ENCODE results near the gene APC.
"Not testable (repeated sequence)": the region's sequence is repeated elsewhere in the genome, so short reads cannot be mapped to it uniquely, and the experiment has no call there.

The APC gene

DNA sequence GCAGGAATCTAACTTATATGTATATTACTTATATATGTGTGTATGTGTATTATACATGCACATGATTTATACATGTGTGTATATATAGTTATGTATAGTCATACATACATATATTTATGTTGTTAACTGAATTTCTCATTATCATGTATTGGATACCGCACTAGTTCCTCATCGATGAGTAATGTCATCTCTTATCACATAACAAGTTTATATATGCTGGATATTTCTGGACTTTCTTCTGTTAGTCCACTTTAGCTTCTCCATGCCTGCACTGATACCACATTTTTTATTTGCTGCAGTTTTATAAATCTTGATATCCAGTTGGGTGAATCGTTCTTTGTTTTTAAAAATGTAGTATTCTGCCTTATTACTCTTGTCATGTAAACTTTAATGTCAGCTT lies 50.2 kb downstream of the APC start:
- DNase-seq: no peak

DNA sequence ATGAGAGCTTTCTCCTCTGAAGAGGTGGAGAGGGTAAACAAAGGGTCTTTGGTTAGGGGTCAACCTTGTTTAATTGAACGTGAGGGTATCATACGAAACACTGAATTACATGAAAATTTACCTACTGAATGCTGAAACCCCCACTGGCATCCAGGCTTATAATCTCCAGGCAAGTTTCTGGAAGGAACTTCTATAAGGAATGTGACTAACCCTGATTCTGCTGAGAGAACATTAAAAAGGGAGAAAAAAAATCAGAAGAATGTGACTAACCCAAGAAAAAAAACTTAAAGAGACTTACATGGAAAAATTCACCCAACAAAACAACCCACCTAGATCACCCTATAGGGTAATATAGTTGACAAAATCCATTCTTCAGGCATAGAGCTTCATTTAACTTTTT lies 55.5 kb downstream of the APC start:
- no peak for DNase-seq

DNA sequence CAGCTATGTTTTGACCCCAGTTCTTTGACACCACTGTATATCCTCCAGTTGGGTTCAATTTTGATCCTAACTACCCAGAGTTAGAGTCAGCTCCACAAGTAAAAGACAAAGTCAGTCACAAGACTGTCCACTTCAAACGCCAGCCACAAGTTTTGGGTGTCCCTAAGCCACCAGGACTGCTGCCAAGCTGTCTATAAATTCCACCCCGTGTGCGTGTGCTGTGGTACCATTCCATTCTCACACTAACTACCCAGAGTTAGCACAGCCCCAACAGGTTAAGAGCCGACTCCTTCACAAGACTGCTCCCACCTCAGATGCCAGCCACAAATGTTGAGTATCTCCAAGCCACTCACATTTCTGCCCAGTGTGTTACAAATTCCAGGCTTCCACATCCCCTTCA lies 56.7 kb downstream of the APC start:
- DNase-seq: no peak

DNA sequence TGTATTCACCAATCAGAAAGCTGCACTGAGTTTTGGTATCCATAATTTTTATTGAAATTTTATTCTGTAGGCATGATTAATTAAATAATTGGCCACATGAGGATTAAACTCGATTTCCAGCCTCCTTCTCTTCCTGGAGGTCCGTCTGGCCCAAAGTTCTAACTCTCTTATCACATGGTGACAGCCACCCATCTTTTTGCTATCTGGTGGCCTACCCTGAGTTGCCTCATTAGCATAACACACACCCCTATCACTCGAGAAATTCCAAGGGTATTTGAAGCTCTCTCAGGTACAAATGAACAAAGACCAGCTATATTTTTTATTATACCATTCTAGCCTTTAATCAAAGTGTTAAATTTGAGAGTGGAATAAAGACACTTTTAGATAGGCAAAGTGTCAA lies 57.7 kb downstream of the APC start:
- DNase-seq: no peak

DNA sequence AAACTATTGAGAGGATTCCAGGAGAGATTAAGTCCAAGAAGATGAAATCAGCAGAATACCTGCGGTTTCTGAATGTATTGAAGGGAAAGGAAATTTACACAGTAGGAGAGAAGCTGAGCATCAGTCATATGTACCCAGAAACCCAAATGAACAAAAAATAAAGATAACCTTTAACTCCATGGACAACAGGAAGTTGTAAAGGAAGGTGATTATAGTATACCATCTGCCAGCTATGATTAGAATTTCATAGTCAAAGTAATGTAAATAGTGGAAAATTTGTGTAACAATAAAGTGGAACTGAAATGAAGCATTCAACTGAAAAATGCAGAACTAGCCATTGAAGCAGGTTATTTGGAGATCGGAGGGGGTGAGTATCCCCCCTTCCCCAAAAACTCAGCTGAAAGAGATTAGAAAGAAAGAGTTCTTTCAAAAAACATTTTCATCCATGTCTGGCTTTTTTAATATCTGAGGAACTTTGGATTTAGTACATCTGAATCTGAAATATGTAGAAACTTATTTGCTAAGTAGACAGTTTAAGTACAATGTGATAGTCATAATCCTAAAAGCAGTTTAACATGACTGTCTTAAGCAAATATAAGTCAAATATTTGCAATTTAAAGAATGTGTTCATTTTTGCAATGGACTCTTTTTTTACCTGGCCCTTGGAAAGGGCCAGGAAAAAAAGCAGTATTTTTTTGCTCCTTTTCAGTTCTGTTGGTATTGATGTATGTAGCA lies 58.4 kb downstream of the APC start:
- DNase-seq: no peak

DNA sequence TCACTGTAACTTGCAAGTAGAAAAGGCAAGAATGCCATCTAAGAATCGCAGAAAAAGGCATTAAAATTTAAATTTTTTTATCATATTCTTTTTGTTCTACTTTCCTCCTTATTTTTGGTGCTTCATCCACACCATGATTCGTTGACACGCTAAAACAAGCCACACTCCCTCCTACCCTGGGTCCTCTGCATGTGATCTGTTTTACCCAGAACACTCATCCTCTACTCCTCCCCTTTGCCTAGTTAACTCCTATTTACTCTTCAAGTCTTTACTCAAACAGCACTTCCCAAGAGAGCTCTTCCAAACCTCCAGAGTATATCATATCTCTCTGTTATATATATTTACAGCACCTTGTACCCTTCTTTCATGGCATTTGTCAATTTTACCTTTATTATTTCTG lies 62.0 kb downstream of the APC start:
- DNase-seq: no peak

DNA sequence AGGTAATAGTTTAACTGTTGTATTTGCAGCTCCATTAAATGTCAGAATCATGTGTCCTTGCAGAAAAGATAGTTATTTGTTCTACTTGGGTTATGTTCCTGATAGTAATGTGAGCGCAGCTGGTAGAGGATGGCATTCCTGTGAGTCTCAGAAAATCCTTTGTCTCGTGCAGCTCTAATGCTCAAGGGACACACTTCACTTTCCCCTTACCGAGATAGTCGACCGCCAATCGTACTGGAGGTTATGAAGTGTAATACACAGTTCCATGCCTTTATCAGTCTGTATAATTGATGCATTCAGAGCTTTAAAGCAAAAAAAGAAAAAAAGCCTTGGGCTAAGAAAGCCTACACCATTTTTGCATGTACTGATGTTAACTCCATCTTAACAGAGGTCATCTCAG lies 63.2 kb downstream of the APC start:
- DNase-seq: no peak

DNA sequence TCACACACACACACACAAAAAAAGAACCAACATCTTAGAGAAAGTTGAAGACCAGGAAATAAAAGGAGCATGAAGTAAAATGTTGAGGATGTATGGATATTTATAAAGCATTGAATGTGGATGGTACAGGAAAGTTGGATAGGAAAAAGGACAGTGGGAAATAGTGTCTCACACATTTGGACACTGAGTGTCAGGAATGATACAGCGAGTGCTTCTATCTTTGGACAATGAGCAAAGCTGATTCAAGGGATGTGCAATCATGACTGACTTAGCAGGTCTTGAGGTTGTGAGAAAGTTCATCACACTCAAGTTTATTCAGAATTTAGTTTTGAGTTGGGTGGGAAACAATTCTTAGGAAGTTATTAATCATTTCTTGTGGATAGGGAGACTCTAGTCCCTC lies 73.3 kb downstream of the APC start:
- no peak for DNase-seq

DNA sequence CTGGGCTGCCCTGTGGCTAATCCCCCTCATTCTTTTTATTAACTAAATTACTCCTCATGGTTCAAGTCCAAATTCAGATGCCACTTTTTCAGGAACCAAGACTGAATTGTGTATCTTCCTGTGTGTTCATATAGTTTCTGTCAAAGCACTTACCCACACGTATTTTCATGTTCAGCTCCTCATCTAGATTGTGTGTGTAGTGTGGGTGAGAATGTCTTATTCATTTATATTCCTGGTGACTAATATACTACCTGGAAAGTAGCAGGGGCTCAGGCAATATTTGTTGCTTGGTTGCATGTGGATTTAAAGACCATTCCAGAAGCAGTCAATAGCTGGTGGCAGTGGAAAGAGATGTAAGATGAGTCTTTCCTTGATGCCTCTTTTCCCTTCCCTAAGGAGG lies 74.9 kb downstream of the APC start:
- DNase-seq: no peak

DNA sequence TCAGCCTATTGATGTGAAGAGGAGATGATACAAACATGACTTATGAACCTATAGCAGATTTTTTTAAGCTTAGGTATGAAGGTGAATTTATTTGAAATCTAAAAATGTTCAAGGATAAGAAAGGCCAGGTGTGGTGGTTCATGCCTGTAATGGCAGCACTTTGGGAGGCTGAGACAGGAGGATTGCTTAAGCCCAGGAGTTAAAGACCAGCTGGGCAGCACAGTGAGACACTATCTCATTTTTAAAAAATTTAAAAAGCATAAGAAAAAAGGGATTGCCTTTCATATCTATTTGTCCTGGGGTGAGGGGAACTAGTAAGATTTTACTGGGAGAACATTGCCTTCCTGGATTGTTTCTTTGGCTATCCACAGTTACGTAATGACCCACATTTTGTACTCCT lies 82.6 kb downstream of the APC start:
- no peak for DNase-seq

DNA sequence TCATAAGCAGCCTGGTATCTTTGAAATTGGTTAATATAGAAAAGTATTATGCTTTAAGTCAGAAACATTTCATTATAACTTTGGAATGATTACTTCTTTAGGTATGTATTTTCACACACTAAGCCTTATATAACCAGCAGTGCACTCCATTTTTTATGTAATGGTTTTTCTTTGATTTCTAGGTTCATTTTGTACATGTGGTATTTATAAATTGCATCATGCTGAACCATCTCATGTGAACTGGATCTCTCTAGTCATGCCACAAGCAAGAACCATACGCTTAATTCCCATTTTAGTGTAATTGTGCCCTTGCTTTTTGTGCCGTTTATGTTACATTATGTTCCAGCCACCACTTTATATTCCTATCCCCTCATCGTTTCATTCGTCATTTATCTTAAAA lies 84.8 kb downstream of the APC start:
- DNase-seq: no peak

DNA sequence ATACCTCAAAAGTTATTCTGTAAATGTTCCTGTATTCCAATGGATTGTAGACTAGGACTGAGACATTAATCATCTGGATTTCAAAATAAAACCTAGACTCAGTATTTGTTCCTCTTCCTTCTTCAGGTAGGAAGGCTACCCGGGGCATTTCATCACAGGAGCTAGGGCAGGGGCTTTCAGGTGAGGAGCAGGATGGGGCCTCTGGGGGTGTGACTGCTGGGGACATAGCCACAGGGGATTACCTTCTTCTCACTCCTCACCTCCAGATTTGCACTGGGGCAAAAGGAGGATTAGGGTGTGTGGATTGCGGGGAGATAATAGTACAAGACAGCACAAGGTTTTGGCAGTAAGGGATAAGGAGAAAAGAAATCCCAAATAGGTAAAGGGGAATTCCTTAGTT lies 85.5 kb downstream of the APC start:
- no peak for DNase-seq

DNA sequence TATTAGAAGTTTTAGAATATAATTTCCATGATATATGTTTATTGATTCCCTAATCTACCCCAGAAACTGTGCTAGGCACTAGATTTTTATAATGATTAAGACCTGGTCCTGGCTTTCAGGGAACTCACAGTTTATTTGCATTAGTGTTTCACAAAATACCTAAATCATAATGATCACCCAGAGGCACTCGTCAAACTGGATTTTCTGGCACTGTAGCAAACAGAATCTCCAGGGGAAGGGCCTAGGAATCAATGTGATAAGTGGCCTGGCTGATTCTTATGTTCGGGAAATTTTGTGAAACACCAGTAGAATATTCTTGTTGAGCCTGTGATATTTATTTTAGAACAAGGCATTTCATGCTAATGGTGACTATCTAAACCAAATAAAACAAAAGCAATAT lies 86.0 kb downstream of the APC start:
- no peak for DNase-seq

DNA sequence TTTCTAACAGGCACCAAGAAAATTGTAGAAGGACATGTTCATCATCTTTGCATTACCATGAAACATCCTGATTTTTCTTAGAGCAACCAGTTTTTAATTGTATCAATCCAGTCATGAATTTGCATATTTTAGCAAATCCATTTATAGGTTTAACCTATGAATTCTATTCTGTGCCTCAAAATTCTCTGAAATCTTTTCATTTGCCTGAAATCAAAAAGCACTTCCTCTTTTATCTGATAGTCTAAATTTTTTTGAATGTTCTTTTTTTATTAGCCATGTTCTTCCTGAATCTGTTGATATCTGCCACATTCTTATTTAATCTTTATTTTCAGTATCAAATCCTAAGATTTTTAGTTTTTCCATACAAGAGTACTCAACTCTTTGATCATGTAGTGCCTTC lies 86.5 kb downstream of the APC start:
- no peak for DNase-seq

DNA sequence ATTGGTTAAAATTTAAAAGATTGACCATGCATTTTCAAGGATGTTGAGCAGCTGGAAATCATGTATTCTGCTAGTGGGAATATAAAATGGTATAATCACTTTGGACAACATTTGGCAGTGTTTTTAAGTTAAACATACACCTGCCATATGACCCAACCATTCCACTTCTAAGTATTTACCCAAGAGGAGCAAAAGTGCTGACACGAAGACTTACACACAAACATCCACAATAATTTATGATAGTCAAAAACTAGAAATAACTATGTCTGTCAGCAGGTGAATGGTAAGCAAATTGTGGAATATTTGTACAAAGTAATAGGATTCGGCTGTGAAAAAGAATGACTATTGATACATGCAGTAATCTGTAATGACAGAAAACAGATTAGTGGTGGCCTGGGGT lies 92.7 kb downstream of the APC start:
- DNase-seq: no peak

DNA sequence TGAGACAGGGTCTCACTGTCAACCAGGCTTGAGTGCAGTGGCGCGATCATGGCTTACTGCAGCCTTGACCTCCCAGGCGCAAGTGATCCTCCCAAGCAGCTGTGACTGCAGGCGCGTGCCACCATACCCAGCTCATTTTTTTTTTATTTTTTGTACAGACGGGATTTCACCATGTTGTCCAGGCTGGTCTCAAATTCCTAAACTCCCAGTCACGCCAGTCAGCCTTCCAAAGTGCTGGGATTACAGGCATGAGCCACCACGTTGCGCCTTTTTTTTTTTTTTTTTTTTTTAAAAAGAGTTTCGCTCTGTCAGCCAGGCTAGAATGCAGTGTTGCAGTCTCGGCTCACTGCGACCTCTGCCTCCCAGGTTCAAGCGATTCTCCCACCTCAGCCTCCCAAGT lies 96.3 kb downstream of the APC start:
- DNase-seq: no peak

DNA sequence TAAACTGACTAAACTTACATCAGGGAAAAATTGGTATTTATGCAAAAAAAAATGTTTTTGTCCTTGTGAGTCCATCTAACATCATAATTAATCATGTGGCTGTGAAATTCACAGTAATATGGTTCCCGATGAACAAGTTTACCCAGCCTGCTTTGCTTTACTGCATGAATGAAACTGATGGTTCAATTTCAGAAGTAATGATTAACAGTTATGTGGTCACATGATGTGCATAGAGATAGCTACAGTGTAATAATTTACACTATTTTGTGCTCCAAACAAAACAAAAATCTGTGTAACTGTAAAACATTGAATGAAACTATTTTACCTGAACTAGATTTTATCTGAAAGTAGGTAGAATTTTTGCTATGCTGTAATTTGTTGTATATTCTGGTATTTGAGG lies 106.8 kb downstream of the APC start:
- DNase-seq: no peak

DNA sequence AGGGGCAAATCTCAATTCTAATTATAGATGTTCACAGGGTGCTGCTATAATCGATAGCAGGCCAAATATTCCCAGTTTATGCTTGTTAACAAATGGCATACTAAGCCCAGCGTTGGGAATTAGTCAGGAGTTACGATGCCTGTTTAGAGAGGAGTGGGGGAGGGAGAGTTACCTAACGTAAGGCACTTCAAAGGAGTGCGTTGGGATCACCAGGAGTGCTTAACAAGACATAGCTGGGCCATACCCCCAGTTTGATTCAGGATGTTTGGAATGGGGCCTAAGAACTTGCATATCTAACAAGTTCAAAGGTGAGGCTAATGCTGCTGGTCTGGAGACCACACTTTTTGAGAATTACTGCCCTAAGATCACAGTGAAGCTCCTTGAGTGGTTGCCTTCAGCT lies 108.9 kb downstream of the APC start:
- no peak for DNase-seq

DNA sequence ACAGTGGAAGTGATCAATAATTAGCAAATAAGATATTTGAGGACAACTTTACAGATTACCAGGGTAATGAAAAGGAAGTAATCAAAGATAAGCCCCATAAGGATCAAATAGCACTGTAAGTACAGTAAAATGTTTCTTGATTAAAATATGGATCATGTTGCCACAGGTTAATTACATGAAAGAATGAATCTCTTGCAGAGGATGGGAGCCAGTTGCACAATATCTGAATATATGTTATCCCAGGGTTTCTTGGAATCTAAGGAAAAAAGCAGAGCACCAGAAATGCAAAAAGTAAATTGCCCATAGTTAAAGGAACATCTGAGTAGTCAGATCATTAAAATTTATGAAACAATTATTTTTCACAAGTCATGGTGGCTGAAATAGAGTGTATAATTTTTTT lies 109.6 kb downstream of the APC start:
- no peak for DNase-seq

DNA sequence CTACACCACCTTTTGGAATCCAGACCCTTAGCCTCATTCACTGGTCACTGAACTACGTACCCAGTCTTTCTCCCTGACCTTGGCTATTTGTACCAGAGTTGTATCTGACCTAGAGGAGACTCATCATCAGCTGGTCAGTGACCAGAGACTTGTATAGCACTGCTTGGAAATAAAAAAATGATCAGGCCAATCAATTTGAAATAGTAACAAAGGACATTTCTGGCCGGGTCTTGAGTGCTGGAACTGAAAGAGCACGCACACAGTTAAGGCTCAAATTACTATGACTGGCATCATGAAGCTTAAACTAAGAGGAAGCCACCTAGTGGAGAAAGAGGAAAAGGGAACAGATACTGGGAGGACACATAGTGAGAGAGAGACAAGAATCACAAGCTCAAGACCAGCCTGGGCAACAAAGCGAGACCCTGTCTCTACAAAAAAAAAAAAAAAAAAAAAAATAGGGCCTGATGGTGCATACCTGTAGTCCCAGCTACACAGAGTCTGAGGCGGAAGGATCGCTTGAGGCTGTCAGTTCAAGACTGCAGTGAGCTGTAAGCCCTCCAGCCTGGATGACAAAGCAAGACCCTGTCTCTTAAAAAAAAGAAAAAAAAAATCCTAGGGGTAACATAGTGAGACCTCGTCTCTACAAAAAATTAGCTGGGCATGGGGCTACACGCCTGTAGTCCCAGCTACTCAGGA lies 110.6 kb downstream of the APC start:
- DNase-seq: peak; percentile 69 to 79

DNA sequence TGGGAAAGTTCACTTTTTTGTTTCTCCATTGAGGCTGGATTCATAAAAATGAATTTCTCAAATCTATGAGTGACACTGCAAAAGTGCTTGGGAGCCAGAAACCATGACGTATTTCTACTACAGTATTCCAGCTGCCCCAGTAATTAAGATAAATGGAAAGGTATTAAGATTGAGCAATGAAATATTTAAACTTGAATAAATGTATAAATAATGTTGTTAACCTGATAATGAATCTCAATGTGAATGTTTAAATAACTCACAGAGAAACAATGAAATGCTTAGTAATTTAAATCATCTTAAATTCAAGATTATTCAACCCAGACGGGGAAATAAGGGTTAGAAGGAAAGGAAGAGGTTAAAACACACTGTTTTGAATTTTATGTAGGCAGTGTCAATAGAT lies 112.2 kb downstream of the APC start:
- no peak for DNase-seq

DNA sequence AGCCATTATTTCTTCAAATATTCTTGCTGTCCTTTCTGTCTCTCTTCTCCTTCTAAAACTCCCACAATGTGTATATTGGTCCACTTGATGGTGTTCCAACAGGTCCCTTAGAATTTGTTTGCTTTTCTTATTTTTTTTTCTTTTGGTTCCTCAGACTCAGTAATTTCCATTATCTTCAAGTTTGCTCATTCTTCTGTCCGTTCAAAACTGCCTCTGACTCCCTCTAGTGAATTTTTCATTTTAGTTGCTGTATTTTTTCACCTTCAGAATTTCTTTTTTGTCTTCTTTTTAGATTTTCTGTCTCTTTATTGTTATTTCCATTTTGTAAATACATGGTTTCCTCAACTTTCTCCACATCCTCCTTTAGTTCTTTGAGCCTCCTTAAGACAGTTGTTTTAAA lies 117.0 kb downstream of the APC start:
- no peak for DNase-seq

DNA sequence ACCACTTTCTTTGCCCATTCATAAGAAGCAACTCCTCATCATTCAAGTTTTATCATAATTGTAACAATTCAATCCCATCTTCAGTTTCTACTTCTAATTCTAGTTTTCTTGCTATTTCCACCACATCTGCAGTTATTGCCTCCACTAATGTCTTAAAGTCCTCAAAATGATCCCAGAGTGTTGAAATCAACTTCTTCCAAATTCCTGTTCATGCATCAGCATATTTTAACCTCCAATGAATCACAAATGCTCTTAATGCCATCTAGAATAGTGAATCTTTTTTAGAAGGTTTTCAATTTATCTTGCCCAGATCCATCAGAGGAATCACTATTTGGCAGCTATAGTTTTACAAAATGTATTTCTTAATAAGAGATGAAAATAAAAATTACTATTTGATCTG lies 120.2 kb downstream of the APC start:
- no peak for DNase-seq

DNA sequence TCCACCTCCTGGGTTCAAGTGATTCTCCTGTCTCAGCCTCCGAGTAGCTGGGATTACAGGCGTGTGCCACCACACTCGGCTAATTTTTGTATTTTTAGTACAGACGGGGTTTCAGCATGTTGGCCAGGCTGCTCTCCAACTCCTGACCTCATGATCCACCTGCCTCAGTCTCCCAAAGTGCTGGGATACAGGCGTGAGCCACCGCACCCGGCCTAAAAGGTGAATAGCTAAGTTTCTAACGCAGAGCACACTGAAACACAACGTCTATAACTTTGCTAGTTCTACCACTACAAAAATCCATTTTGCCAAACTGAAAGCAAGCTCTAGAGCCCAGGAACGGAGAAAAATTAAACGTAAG lies 122.9 kb downstream of the APC start:
- DNase-seq: not testable (repeated sequence)
